ENCODE results near the gene DNM3.

Gene DNM3

DNA sequence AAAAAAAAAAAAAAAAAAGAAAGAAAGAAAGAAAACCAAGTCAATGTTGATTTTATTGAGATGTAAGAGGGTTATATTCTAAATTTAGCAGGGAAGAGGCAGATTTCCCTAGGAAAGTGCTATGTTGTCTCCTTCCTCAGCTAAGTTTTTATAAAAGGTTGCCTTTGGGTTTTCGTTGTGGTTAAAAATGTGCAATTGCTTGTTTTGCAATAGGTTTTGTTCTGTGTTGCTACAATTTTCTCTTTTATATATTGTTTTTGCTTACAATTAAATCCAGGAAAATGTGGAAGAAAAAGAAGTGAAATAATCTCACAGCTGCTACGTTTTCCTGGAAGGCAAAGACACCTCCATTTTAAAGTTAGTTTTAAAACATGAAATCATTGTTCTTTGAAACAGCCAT lies 442.5 kb downstream of the DNM3 start:
- H3K9me3 ChIP-seq (ENCODE audit: control extremely low read depth in 1 of 5, control insufficient read depth in 4 of 5, insufficient read depth in 2 of 5, low read depth in 1 of 5, low read length in 4 of 5), result no peaks in the 10 kb centered on the region
- no CpG with 5 or more reads among the region's 2 CpGs for WGBS (ENCODE audit: insufficient coverage)
- H3K27ac ChIP-seq (ENCODE audit: insufficient read depth in 1 of 2, low read depth in 1 of 2, low read length in 2 of 2, poor library complexity in 1 of 2, severe bottlenecking in 2 of 2), result no peak overlapping the region
- ChIA-PET CTCF (no interaction called here), POLR2A (no interaction called here)
- peaks cover 0 to 19% (median 13%) of the 10 kb centered on the region in 4 experiments for H3K4me1 ChIP-seq (ENCODE audit: control extremely low read depth in 1 of 4, control insufficient read depth in 4 of 4, insufficient read depth in 4 of 4, low read length in 3 of 4)
- no peak for DNase-seq
- no peak overlapping the region for H3K4me3 ChIP-seq (ENCODE audit: control insufficient read depth in 1 of 7, extremely low read depth in 1 of 7, insufficient read depth in 4 of 7, low read depth in 2 of 7, low read length in 6 of 7)
- no peaks in the 10 kb centered on the region for H3K27me3 ChIP-seq (replicated peaks in 2 of 5; ENCODE audit: control insufficient read depth in 4 of 5, insufficient read depth in 5 of 5, low read length in 4 of 5)
- no peaks in the 10 kb centered on the region for H3K36me3 ChIP-seq (ENCODE audit: control insufficient read depth in 4 of 4, insufficient read depth in 4 of 4, low read length in 3 of 4)

DNA sequence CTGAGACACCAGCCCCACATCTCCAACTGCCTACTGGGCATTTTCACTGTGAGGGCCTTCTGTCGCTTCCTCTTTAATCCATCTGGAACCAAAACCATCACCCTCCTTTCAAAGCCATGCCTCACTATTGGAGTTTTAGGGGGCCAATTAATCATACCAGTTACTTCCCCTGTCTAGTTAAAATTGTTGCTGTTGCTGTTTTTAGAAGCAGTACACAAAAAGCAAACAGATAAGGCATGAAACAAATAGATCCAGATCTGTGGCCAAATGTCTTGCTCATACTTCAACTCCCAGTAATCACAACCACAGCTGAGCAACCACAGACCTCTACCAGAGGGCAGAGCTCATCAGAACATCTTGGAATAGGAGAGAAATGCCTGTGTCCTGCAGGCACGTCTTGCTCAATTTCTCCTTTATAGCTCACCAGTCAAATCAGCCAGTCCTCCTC lies 445.4 kb downstream of the DNM3 start:
- Histone ChIP-seq H3K4me3 (ENCODE audit: control insufficient read depth in 1 of 7, extremely low read depth in 1 of 7, insufficient read depth in 4 of 7, low read depth in 2 of 7, low read length in 6 of 7) (no peak overlapping the region), H3K27me3 (replicated peaks in 2 of 5; ENCODE audit: control insufficient read depth in 4 of 5, insufficient read depth in 5 of 5, low read length in 4 of 5) (no peaks in the 10 kb centered on the region), H3K4me1 (ENCODE audit: control extremely low read depth in 1 of 4, control insufficient read depth in 4 of 4, insufficient read depth in 4 of 4, low read length in 3 of 4) (peaks cover 0 to 19% (median 13%) of the 10 kb centered on the region in 4 experiments), H3K36me3 (ENCODE audit: control insufficient read depth in 4 of 4, insufficient read depth in 4 of 4, low read length in 3 of 4) (no peaks in the 10 kb centered on the region), H3K9me3 (ENCODE audit: control extremely low read depth in 1 of 5, control insufficient read depth in 4 of 5, insufficient read depth in 2 of 5, low read depth in 1 of 5, low read length in 4 of 5) (no peaks in the 10 kb centered on the region), H3K27ac (ENCODE audit: insufficient read depth in 1 of 2, low read depth in 1 of 2, low read length in 2 of 2, poor library complexity in 1 of 2, severe bottlenecking in 2 of 2) (no peak overlapping the region)
- ChIA-PET CTCF (no interaction called here), POLR2A (no interaction called here)
- WGBS (ENCODE audit: insufficient coverage), result 17% methylated on average over 1 of the region's 2 CpGs
- DNase-seq, result peak; percentile 19 to 93 (median 88)

DNA sequence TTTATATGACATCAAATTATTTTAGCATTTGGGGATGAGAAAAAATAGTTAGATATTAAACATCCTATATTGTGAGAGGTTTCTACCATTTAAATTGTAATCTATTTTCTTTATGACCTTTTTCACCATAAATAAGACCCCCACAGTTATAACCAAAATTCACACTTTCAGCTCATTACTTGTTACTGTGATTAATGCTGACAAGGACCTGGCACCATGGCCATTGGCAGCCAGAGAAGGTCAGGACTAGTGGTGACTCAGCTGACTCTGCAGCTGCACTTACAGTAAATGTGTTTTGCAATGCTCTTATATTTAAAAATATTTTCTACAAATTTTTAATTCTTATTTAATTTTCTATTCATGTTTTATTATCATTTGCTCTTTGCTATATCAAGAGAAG lies 445.9 kb downstream of the DNM3 start:
- H3K4me1 ChIP-seq (ENCODE audit: control extremely low read depth in 1 of 4, control insufficient read depth in 4 of 4, insufficient read depth in 4 of 4, low read length in 3 of 4), result peaks cover 0 to 19% (median 13%) of the 10 kb centered on the region in 4 experiments
- H3K27me3 ChIP-seq (replicated peaks in 2 of 5; ENCODE audit: control insufficient read depth in 4 of 5, insufficient read depth in 5 of 5, low read length in 4 of 5), result no peaks in the 10 kb centered on the region
- no peaks in the 10 kb centered on the region for H3K36me3 ChIP-seq (ENCODE audit: control insufficient read depth in 4 of 4, insufficient read depth in 4 of 4, low read length in 3 of 4)
- peak in 2 of 3 donors; percentile 55 to 74 for DNase-seq
- no peak overlapping the region for H3K4me3 ChIP-seq (ENCODE audit: control insufficient read depth in 1 of 7, extremely low read depth in 1 of 7, insufficient read depth in 4 of 7, low read depth in 2 of 7, low read length in 6 of 7)
- no peaks in the 10 kb centered on the region for H3K9me3 ChIP-seq (ENCODE audit: control extremely low read depth in 1 of 5, control insufficient read depth in 4 of 5, insufficient read depth in 2 of 5, low read depth in 1 of 5, low read length in 4 of 5)
- CTCF ChIA-PET, result no interaction called here
- POLR2A ChIA-PET, result no interaction called here
- no peak overlapping the region for H3K27ac ChIP-seq (ENCODE audit: insufficient read depth in 1 of 2, low read depth in 1 of 2, low read length in 2 of 2, poor library complexity in 1 of 2, severe bottlenecking in 2 of 2)

DNA sequence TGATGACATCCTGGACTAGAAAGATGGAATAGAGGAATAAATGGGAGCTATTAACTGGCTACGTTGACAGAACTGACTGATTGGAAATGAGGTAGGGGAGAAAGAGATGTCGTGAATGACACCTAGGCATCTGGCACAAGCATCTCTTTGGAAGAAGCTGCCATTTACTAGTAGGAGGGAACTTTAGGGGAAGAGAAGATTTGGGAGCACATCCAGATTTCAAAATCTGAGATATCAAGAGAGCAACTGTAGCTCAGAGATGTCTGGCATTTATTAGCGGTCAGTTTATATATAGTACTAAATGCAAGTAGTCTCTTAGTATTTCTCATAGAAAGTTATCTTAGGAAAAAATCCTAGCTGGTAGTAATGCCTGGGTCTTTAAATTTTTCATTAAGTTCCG lies 447.3 kb downstream of the DNM3 start:
- no peak overlapping the region for H3K27ac ChIP-seq (ENCODE audit: insufficient read depth in 1 of 2, low read depth in 1 of 2, low read length in 2 of 2, poor library complexity in 1 of 2, severe bottlenecking in 2 of 2)
- H3K27me3 ChIP-seq (replicated peaks in 2 of 5; ENCODE audit: control insufficient read depth in 4 of 5, insufficient read depth in 5 of 5, low read length in 4 of 5), result no peaks in the 10 kb centered on the region
- H3K4me1 ChIP-seq (ENCODE audit: control extremely low read depth in 1 of 4, control insufficient read depth in 4 of 4, insufficient read depth in 4 of 4, low read length in 3 of 4), result peaks cover 0 to 19% (median 13%) of the 10 kb centered on the region in 4 experiments
- H3K4me3 ChIP-seq (ENCODE audit: control insufficient read depth in 1 of 7, extremely low read depth in 1 of 7, insufficient read depth in 4 of 7, low read depth in 2 of 7, low read length in 6 of 7), result no peak overlapping the region
- H3K36me3 ChIP-seq (ENCODE audit: control insufficient read depth in 4 of 4, insufficient read depth in 4 of 4, low read length in 3 of 4), result no peaks in the 10 kb centered on the region
- no peaks in the 10 kb centered on the region for H3K9me3 ChIP-seq (ENCODE audit: control extremely low read depth in 1 of 5, control insufficient read depth in 4 of 5, insufficient read depth in 2 of 5, low read depth in 1 of 5, low read length in 4 of 5)
- POLR2A ChIA-PET, result no interaction called here
- CTCF ChIA-PET, result interaction anchor here (0.9 kb wide), 1 partner anchor 17 kb away, joined by 3 read pairs; no protein-coding TSS in a partner anchor
- WGBS (ENCODE audit: insufficient coverage), result 94% methylated on average over 2 of the region's 4 CpGs
- DNase-seq, result no peak

DNA sequence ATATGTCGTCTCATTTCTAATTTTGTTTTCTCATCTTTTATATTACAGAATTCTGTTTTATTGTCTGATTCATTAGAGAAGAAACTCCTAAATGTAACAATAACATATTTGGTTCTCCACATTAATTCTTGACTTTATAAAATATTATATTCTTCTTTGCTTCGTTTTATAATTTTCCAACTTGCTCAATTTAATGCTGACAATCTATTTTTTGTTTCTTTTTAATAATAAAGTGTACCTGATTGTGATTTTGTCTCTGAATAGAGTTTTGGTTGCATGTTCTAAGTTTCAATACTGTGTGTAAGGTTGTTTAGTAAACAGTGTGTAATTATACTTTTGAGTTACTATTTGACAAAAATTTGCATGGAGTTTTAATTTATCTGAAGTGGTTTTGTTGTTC lies 448.1 kb downstream of the DNM3 start:
- H3K4me3 ChIP-seq (ENCODE audit: control insufficient read depth in 1 of 7, extremely low read depth in 1 of 7, insufficient read depth in 4 of 7, low read depth in 2 of 7, low read length in 6 of 7), result no peak overlapping the region
- no CpG with 5 or more reads among the region's 2 CpGs for WGBS (ENCODE audit: insufficient coverage)
- no peak for DNase-seq
- CTCF ChIA-PET, result no interaction called here
- no peaks in the 10 kb centered on the region for H3K27me3 ChIP-seq (replicated peaks in 2 of 5; ENCODE audit: control insufficient read depth in 4 of 5, insufficient read depth in 5 of 5, low read length in 4 of 5)
- peaks cover 0 to 19% (median 13%) of the 10 kb centered on the region in 4 experiments for H3K4me1 ChIP-seq (ENCODE audit: control extremely low read depth in 1 of 4, control insufficient read depth in 4 of 4, insufficient read depth in 4 of 4, low read length in 3 of 4)
- POLR2A ChIA-PET, result no interaction called here
- H3K36me3 ChIP-seq (ENCODE audit: control insufficient read depth in 4 of 4, insufficient read depth in 4 of 4, low read length in 3 of 4), result no peaks in the 10 kb centered on the region
- H3K27ac ChIP-seq (ENCODE audit: insufficient read depth in 1 of 2, low read depth in 1 of 2, low read length in 2 of 2, poor library complexity in 1 of 2, severe bottlenecking in 2 of 2), result no peak overlapping the region
- H3K9me3 ChIP-seq (ENCODE audit: control extremely low read depth in 1 of 5, control insufficient read depth in 4 of 5, insufficient read depth in 2 of 5, low read depth in 1 of 5, low read length in 4 of 5), result no peaks in the 10 kb centered on the region

DNA sequence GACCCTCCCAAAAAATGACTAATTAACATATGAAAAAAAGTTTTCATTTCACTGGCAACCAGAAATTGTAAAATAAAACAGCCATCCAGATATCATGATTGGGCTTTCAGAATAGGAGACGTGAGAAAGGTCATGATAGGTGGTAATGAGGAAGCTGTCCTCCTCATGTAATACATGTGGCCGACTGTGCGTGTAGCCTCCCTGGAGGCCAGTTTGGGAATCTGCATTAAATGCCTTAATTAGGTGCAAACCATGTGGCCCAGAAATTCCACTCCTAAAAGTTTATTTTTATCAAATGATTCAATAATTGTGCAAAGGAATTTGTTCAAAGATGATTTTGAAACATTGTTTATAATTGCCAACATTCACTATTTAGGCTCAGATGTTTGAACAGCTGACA lies 451.5 kb downstream of the DNM3 start:
- Histone ChIP-seq H3K9me3 (ENCODE audit: control extremely low read depth in 1 of 5, control insufficient read depth in 4 of 5, insufficient read depth in 2 of 5, low read depth in 1 of 5, low read length in 4 of 5) (no peaks in the 10 kb centered on the region), H3K36me3 (ENCODE audit: control insufficient read depth in 4 of 4, insufficient read depth in 4 of 4, low read length in 3 of 4) (no peaks in the 10 kb centered on the region), H3K4me3 (ENCODE audit: control insufficient read depth in 1 of 7, extremely low read depth in 1 of 7, insufficient read depth in 4 of 7, low read depth in 2 of 7, low read length in 6 of 7) (no peak overlapping the region), H3K27me3 (replicated peaks in 2 of 5; ENCODE audit: control insufficient read depth in 4 of 5, insufficient read depth in 5 of 5, low read length in 4 of 5) (no peaks in the 10 kb centered on the region), H3K4me1 (ENCODE audit: control extremely low read depth in 1 of 4, control insufficient read depth in 4 of 4, insufficient read depth in 4 of 4, low read length in 3 of 4) (no peaks in the 10 kb centered on the region), H3K27ac (ENCODE audit: insufficient read depth in 1 of 2, low read depth in 1 of 2, low read length in 2 of 2, poor library complexity in 1 of 2, severe bottlenecking in 2 of 2) (no peak overlapping the region)
- ChIA-PET POLR2A (no interaction called here), CTCF (no interaction called here)
- no CpG with 5 or more reads among the region's 3 CpGs for WGBS (ENCODE audit: insufficient coverage)
- no peak for DNase-seq

DNA sequence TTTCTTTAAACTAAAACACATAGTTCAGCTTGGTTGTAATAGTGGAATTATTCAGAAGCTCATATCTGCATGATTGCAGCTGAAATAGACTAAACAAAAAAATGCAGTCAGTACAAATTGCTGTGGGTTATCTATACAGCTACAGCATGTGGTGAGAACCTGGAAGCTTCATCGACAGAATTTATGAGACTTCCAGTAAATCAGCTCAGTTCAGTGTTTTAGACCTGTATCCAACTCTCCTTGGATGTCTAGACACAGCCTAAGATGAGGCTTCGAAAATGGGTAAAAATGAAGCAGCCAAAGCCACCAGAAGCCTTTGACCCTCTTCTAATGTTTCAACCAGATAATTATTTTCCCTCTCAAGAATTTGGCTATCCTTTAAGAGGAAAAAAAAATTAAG lies 452.1 kb downstream of the DNM3 start:
- H3K27me3 ChIP-seq (replicated peaks in 2 of 5; ENCODE audit: control insufficient read depth in 4 of 5, insufficient read depth in 5 of 5, low read length in 4 of 5), result no peaks in the 10 kb centered on the region
- no peaks in the 10 kb centered on the region for H3K9me3 ChIP-seq (ENCODE audit: control extremely low read depth in 1 of 5, control insufficient read depth in 4 of 5, insufficient read depth in 2 of 5, low read depth in 1 of 5, low read length in 4 of 5)
- POLR2A ChIA-PET, result no interaction called here
- CTCF ChIA-PET, result interaction anchor here (1.0 kb wide), 1 partner anchor 53 kb away, joined by 3 read pairs; no protein-coding TSS in a partner anchor
- no peaks in the 10 kb centered on the region for H3K36me3 ChIP-seq (ENCODE audit: control insufficient read depth in 4 of 4, insufficient read depth in 4 of 4, low read length in 3 of 4)
- no peaks in the 10 kb centered on the region for H3K4me1 ChIP-seq (ENCODE audit: control extremely low read depth in 1 of 4, control insufficient read depth in 4 of 4, insufficient read depth in 4 of 4, low read length in 3 of 4)
- DNase-seq, result no peak
- 94% methylated on average over 2 of the region's 2 CpGs for WGBS (ENCODE audit: insufficient coverage)
- H3K4me3 ChIP-seq (ENCODE audit: control insufficient read depth in 1 of 7, extremely low read depth in 1 of 7, insufficient read depth in 4 of 7, low read depth in 2 of 7, low read length in 6 of 7), result peak overlapping the region in 1 of 7 experiments; percentile 6
- no peak overlapping the region for H3K27ac ChIP-seq (ENCODE audit: insufficient read depth in 1 of 2, low read depth in 1 of 2, low read length in 2 of 2, poor library complexity in 1 of 2, severe bottlenecking in 2 of 2)

Data from common myeloid progenitor, CD34-positive (primary cell).